Calu3 (cell line): ENCODE measurements around the gene MYO1E. TPM values are rescaled to one million over a fixed set of nuclear protein-coding genes. Genes with fewer than 3 reads are reported as not detected.
"Not testable (repeated sequence)": the region's sequence is repeated elsewhere in the genome, so short reads cannot be mapped to it uniquely, and the experiment has no call there.

Source experiments
- BruUV-seq: library from RNA; stranded (reverse); fragments of 400-500 nt; replicated peaks from 2 replicates; lab custom pipeline; 2021; lab: Mats Ljungman, UMichigan
- CTCF ChIA-PET: fragments of 300-600 bp; sonication (Branson Sonifier 250); formaldehyde crosslinking; loops from one replicate; lab custom pipeline; 2022; ENCODE audit warnings: antibody characterized with exemption; lab: Charles Lee
- DNase-seq: peaks from one replicate; pipeline ENCODE4 v3.0.0; 2022
- H3K27ac Mint-ChIP-seq: one replicate; pipeline ENCODE4 v1.8.0; 2022; ENCODE audit warnings: mixed read lengths; ENCODE audit not compliant: unreplicated experiment
- H3K27me3 Mint-ChIP-seq: one replicate; pipeline ENCODE4 v1.8.0; 2022; ENCODE audit warnings: mixed read lengths; ENCODE audit not compliant: unreplicated experiment
- H3K36me3 Mint-ChIP-seq: one replicate; pipeline ENCODE4 v1.8.0; 2022; ENCODE audit warnings: mild to moderate bottlenecking, moderate library complexity, mixed read lengths; ENCODE audit not compliant: insufficient read depth, unreplicated experiment
- H3K4me1 Mint-ChIP-seq: one replicate; pipeline ENCODE4 v1.8.0; 2022; ENCODE audit warnings: mild to moderate bottlenecking, low read depth, mixed read lengths; ENCODE audit not compliant: unreplicated experiment
- H3K4me3 Mint-ChIP-seq: one replicate; pipeline ENCODE4 v1.8.0; 2022; ENCODE audit warnings: mild to moderate bottlenecking, low read depth, moderate library complexity, mixed read lengths; ENCODE audit not compliant: unreplicated experiment
- H3K9me3 Mint-ChIP-seq: one replicate; pipeline ENCODE4 v1.8.0; 2022; ENCODE audit warnings: low read depth, mixed read lengths; ENCODE audit not compliant: unreplicated experiment
- intact Hi-C: fragments of 100-400 bp; cut with micrococcal nuclease; formaldehyde crosslinking; loops from one replicate; pipeline ENCODE4 v1.10.0; 2022; ENCODE audit not compliant: unreplicated experiment
- total RNA-seq: library from RNA; stranded (reverse); gene quantifications from 2 replicates; pipeline ENCODE4 v1.2.3, GENCODE V29; 2022
- TF ChIP-seq, protein P1 (sequence below): fragments of 200-600 bp; IDR thresholded peaks from one replicate; pipeline ENCODE4 v1.8.0; 2022; ENCODE audit warnings: antibody characterized with exemption; ENCODE audit not compliant: unreplicated experiment

Gene MYO1E
- total RNA-seq, 1 experiment from 2014 or later = 617 TPM

DNA sequence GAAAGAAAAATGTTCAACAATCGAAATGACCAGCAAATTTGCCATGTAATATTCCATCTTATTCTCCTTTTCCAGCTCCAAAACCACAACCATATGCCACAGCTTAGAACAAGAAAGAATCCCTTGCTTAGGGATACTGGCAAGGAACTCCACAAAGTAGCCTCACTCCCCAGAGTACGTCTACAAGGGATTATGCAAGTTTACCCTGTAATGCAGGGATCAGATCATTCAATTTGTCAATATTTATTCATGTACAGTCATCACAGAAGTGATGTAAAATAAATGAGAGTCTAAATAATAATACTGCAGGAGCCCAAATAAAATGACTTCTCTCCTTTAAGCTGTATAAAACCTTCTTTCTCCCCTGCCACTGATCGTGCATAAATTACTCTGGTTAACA, 23.5 kb upstream of the MYO1E start:
- Mint-ChIP-seq H3K27me3 (no peaks in the 10 kb centered on the region), H3K27ac (no peak overlapping the region), H3K4me3 (no peak overlapping the region), H3K9me3 (no peaks in the 10 kb centered on the region), H3K36me3 (no peaks in the 10 kb centered on the region), H3K4me1 (peaks cover 21% of the 10 kb centered on the region)
- TF ChIP-seq, protein P1, sequence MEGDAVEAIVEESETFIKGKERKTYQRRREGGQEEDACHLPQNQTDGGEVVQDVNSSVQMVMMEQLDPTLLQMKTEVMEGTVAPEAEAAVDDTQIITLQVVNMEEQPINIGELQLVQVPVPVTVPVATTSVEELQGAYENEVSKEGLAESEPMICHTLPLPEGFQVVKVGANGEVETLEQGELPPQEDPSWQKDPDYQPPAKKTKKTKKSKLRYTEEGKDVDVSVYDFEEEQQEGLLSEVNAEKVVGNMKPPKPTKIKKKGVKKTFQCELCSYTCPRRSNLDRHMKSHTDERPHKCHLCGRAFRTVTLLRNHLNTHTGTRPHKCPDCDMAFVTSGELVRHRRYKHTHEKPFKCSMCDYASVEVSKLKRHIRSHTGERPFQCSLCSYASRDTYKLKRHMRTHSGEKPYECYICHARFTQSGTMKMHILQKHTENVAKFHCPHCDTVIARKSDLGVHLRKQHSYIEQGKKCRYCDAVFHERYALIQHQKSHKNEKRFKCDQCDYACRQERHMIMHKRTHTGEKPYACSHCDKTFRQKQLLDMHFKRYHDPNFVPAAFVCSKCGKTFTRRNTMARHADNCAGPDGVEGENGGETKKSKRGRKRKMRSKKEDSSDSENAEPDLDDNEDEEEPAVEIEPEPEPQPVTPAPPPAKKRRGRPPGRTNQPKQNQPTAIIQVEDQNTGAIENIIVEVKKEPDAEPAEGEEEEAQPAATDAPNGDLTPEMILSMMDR = no peak
- intact Hi-C loops = no loop called here
- BruUV-seq = no TSS peak
- CTCF ChIA-PET = interaction anchor here (2.0 kb wide), 1 partner anchor 14 kb away, joined by 7 read pairs; no protein-coding TSS in a partner anchor
- DNase-seq = no peak

DNA sequence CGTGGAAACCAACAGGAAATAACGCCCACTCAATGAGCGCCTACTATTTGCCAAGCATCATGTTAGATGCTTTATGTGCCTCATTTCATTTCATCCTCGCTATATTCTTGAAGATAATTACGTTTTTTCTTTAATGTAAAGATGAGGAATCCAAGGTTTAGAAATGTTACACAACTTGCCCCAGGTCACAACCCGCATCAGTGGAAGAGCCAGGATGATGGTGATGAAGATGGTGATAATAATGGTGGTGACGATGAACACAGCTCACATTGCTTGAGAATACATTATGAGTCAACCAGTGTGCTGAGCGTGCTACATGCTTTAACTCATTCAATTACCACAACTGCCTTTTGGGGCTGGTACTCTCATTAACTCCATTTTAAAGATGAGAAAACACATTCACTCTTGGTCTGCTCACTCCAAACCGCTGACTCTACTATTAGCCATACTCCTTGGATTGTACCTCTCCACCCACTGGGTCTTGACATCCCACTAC, 21.5 kb upstream of the MYO1E start:
- Mint-ChIP-seq H3K9me3 (no peaks in the 10 kb centered on the region), H3K36me3 (no peaks in the 10 kb centered on the region), H3K27me3 (no peaks in the 10 kb centered on the region), H3K4me1 (peaks cover 12% of the 10 kb centered on the region), H3K27ac (no peak overlapping the region), H3K4me3 (no peak overlapping the region)
- TF ChIP-seq, protein P1 = no peak
- CTCF ChIA-PET = interaction anchor here (0.5 kb wide), 1 partner anchor 252 kb away, joined by 4 read pairs; no protein-coding TSS in a partner anchor
- DNase-seq = no peak
- intact Hi-C loops = no loop called here
- BruUV-seq = no TSS peak

DNA sequence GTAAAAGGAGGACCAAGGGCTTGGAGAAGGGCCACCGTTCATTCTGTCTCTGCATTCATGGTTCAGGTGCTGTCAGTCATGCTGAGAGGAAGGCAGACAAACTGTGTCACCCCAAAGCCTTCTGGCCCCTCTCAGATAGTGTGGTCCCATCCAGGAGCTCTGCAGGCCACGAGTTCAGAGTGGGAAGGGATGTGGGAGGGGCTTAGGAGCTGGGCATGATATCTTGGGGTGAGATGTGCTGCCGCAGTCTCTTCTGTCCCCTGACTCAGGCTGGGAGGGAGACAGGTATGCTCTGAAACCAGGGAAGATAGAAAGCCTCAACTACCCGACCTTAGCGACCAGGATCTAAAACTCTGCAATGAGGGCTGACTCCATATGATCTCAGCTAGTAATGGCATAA, 19.6 kb upstream of the MYO1E start:
- intact Hi-C loops = no loop called here
- CTCF ChIA-PET = no interaction called here
- Mint-ChIP-seq H3K27me3 (no peaks in the 10 kb centered on the region), H3K36me3 (no peaks in the 10 kb centered on the region), H3K4me1 (peaks cover 20% of the 10 kb centered on the region), H3K4me3 (no peak overlapping the region), H3K9me3 (no peaks in the 10 kb centered on the region), H3K27ac (no peak overlapping the region)
- TF ChIP-seq, protein P1 = no peak
- no TSS peak for BruUV-seq
- no peak for DNase-seq

DNA sequence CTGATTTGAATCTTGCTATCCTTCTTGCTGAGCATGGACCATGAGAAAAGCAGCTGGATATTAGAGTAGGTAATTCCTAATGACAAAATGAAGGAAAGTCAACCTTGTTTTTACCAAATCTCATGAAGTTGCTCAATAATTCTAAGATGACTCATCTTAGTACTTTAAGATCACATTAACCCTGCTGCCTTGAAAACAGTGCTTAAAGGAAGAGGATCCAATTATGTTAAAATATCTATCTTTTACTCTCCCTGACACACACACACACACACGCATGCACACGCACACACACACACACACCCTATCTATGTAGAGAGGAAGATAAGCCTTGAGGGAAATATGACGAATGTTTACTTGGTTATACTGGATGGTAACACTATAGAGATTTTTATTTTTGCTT, 16.0 kb upstream of the MYO1E start:
- CTCF ChIA-PET = interaction anchor here (0.7 to 1.2 kb wide), 4 partner anchors 11 to 1506 kb away, joined by 3 to 6 read pairs (median 4); partner anchors contain the start of gene GTF2A2
- intact Hi-C loops = no loop called here
- no TSS peak for BruUV-seq
- Mint-ChIP-seq H3K9me3 (no peaks in the 10 kb centered on the region), H3K27ac (no peak overlapping the region), H3K4me1 (peaks cover 8% of the 10 kb centered on the region), H3K27me3 (no peaks in the 10 kb centered on the region), H3K4me3 (no peak overlapping the region), H3K36me3 (peaks cover 13% of the 10 kb centered on the region)
- TF ChIP-seq, protein P1 = no peak
- DNase-seq = no peak

DNA sequence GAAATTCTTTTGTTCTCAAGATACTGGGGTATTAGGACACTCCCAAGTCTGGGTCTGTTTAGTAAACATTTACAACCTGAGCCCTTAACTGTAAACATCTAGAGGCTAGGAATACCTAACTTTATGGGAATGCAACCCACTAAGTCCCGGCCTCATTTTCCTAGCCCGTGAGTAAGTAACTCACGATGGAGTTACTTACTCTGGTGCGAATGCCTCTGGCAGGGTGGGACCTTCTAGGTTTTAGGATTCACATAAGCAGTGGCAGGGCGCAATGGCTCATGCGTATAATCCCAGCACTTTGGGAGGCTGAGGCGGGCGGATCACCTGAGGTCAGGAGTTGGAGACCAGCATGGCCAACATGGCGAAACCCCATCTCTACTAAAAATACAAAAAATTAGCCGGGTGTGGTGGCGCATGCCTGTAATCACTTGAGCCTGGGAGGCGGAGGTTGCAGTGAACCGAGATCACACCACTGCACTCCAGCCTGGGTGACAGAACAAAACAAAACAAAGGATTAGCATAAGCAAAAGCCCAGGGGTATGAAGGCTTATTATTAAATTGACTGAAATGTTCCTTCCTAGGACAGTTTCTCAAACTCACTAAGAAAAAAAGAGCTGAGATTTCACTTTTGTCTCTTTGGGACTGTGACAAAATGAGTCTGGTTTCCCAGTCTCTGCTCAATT, 14.7 kb upstream of the MYO1E start:
- H3K9me3 Mint-ChIP-seq, H3K4me3 Mint-ChIP-seq, DNase-seq, BruUV-seq, H3K4me1 Mint-ChIP-seq, H3K27ac Mint-ChIP-seq, intact Hi-C loops, H3K27me3 Mint-ChIP-seq: not testable (repeated sequence)
- H3K36me3 Mint-ChIP-seq = peaks cover 18% of the 10 kb centered on the region
- CTCF ChIA-PET = interaction anchor here (1.2 kb wide), 1 partner anchor 270 kb away, joined by 3 read pairs; the partner anchor contains the start of gene GTF2A2
